Panc1 (cell line): ENCODE measurements around the gene ROBO1.

ENCODE experiments used
- CTCF ChIP-seq: fragments of 450-650 bp; IDR thresholded peaks from 2 replicates; pipeline ENCODE4 v1.5.1; 2017; ENCODE audit warnings: mild to moderate bottlenecking
- POLR2AphosphoS5 ChIP-seq: IDR thresholded peaks from 2 replicates; pipeline ENCODE4 v1.6.1; 2012; ENCODE audit warnings: mild to moderate bottlenecking, low read depth, low read length, moderate library complexity
- SIN3A ChIP-seq: IDR thresholded peaks from 2 replicates; pipeline ENCODE4 v1.6.1; 2012; ENCODE audit warnings: low read depth, mild to moderate bottlenecking, low read length, moderate library complexity, borderline replicate concordance; ENCODE audit not compliant: insufficient read depth
- TCF7L2 ChIP-seq: IDR thresholded peaks from 2 replicates; pipeline ENCODE4 v1.6.1; 2011; ENCODE audit warnings: mild to moderate bottlenecking, low read depth, low read length, inconsistent platforms

GRCh38 chr3:79215286-79215685 lies 552.5 kb downstream of the ROBO1 start:
- no peak for TF ChIP-seq SIN3A
- TF ChIP-seq CTCF, result no peak
- TF ChIP-seq TCF7L2, result no peak
- no peak for TF ChIP-seq POLR2AphosphoS5
